HG02840 (cell line): ENCODE results near the gene GPN2.
"Not testable (repeated sequence)": the region's sequence is repeated elsewhere in the genome, so short reads cannot be mapped to it uniquely, and the experiment has no call there.

ENCODE experiments used
- ATAC-seq: cut with Tn5 transposase; IDR thresholded peaks from one replicate; pipeline ENCODE4 v1.9.1; 2021; ENCODE audit warnings: mild to moderate bottlenecking, moderate library complexity, moderate number of reproducible peaks; ENCODE audit not compliant: unreplicated experiment, low FRiP score

GPN2 gene

GRCh38 chr1:26838474-26839338 is 51.4 kb downstream of the GPN2 start:
- peak; percentile 83 for ATAC-seq

GRCh38 chr1:26837665-26838064 is 52.4 kb downstream of the GPN2 start:
- not testable (repeated sequence) for ATAC-seq

- ATAC-seq: peak; percentile 61
Measured at GRCh38 chr1:26833432-26834405, 56.4 kb downstream of the GPN2 start.

- no peak for ATAC-seq
Measured at GRCh38 chr1:26832249-26832960, 57.7 kb downstream of the GPN2 start.

GRCh38 chr1:26831546-26832248 is 58.4 kb downstream of the GPN2 start:
- ATAC-seq: no peak

GRCh38 chr1:26831059-26831458 is 59.0 kb downstream of the GPN2 start:
- no peak for ATAC-seq

- no peak for ATAC-seq
Measured at GRCh38 chr1:26829184-26829911, 60.7 kb downstream of the GPN2 start.

GRCh38 chr1:26828411-26828991 is 61.6 kb downstream of the GPN2 start:
- ATAC-seq: no peak

GRCh38 chr1:26827663-26828062 is 62.4 kb downstream of the GPN2 start:
- no peak for ATAC-seq

GRCh38 chr1:26827106-26827604 is 62.9 kb downstream of the GPN2 start:
- ATAC-seq: no peak

GRCh38 chr1:26826261-26827105 is 63.6 kb downstream of the GPN2 start, which contains the start of gene ZDHHC18:
TSS of gene ZDHHC18 (plus strand) at chr1:26826688. CDS start at chr1:26826805, 117 bp downstream.
- ATAC-seq: no peak
